Thoracic aorta (tissue), 2 donors: ENCODE results near the gene TBC1D1. TPM values are rescaled to one million over a fixed set of nuclear protein-coding genes. Genes with fewer than 3 reads are reported as not detected.

Experiments used
- ATAC-seq: fragments of 150-250 bp; one replicate; pipeline ENCODE4 v1.8.0; 2017; ENCODE audit warnings: low read depth; ENCODE audit not compliant: insufficient number of reproducible peaks, low FRiP score
- DNase-seq: peaks from one replicate; pipeline ENCODE4 v3.0.0-alpha.2; 2020; ENCODE audit warnings: low spot score
- H3K27ac ChIP-seq, 2 donors: fragments of 200-600 bp; sonication (generic); 1 replicate in 1 of 2; 2 replicates in 1 of 2; pipeline ENCODE4 v1.5.1; 2016; ENCODE audit warnings: mild to moderate bottlenecking in 2 of 2, moderate library complexity in 2 of 2
- H3K27me3 ChIP-seq: fragments of 200-600 bp; sonication (generic); replicated peaks from 2 replicates; pipeline ENCODE4 v1.6.0; 2016; ENCODE audit warnings: mild to moderate bottlenecking; ENCODE audit not compliant: insufficient read depth
- H3K36me3 ChIP-seq: fragments of 200-600 bp; sonication (generic); one replicate; pipeline ENCODE4 v1.5.1; 2016
- H3K4me1 ChIP-seq, 2 donors: fragments of 200-600 bp; sonication (generic); 1 replicate in 1 of 2; 2 replicates in 1 of 2; pipeline versions ENCODE4 v1.5.1 to v1.6.0; 2016; ENCODE audit warnings: low read depth in 2 of 2, mild to moderate bottlenecking in 1 of 2; ENCODE audit not compliant: control insufficient read depth in 1 of 2
- H3K4me3 ChIP-seq: fragments of 200-600 bp; sonication (generic); 2 replicates; pipeline ENCODE4 v1.5.1; 2016; ENCODE audit warnings: mild to moderate bottlenecking
- H3K9me3 ChIP-seq: fragments of 200-600 bp; sonication (generic); 2 replicates; pipeline ENCODE4 v1.5.1; 2016
- total RNA-seq, 2 donors: library from RNA; depleted of rRNA; stranded (reverse); fragments of >200 nt; gene quantifications; one replicate each; pipeline versions ENCODE4 v1.1.0 to v1.2.3, GENCODE V29; 2016
- TF ChIP-seq, protein P1 (sequence below): fragments of 200-600 bp; sonication (generic); IDR thresholded peaks from one replicate; pipeline ENCODE4 v1.5.1; 2019; ENCODE audit warnings: antibody characterized with exemption

Gene TBC1D1
- total RNA-seq, 2 donors from 2014 or later = 152 to 206 TPM

DNA sequence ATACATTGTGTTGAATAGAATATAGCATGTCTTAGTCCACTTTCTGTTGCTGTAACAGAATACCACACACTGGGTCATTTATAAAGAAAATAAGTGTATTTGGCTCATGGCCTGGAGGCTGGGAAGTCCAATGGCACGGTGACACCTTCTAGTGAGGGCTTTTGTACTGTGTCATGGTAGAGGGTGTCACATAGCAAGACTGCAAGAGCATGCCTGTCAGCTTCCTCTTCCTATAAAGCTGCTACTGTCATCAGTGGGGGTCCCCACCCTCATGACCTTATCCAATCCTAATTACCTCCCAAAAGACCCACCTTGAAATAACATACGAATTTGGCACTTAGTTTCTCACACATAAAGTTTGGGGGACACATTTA, 262.5 kb downstream of the TBC1D1 start:
- H3K27ac ChIP-seq = no peak overlapping the region
- DNase-seq (no peak), ATAC-seq (no peak)
- no peaks in the 10 kb centered on the region for H3K36me3 ChIP-seq
- H3K4me1 ChIP-seq = peaks cover 8 to 26% of the 10 kb centered on the region in 2 donors
- TF ChIP-seq, protein P1, sequence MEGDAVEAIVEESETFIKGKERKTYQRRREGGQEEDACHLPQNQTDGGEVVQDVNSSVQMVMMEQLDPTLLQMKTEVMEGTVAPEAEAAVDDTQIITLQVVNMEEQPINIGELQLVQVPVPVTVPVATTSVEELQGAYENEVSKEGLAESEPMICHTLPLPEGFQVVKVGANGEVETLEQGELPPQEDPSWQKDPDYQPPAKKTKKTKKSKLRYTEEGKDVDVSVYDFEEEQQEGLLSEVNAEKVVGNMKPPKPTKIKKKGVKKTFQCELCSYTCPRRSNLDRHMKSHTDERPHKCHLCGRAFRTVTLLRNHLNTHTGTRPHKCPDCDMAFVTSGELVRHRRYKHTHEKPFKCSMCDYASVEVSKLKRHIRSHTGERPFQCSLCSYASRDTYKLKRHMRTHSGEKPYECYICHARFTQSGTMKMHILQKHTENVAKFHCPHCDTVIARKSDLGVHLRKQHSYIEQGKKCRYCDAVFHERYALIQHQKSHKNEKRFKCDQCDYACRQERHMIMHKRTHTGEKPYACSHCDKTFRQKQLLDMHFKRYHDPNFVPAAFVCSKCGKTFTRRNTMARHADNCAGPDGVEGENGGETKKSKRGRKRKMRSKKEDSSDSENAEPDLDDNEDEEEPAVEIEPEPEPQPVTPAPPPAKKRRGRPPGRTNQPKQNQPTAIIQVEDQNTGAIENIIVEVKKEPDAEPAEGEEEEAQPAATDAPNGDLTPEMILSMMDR = no peak
- no peaks in the 10 kb centered on the region for H3K27me3 ChIP-seq
- H3K9me3 ChIP-seq = no peaks in the 10 kb centered on the region
- no peak overlapping the region for H3K4me3 ChIP-seq

GRCh38 chr4:38154252-38154651, 263.4 kb downstream of the TBC1D1 start:
- no peaks in the 10 kb centered on the region for H3K9me3 ChIP-seq
- H3K27me3 ChIP-seq = no peaks in the 10 kb centered on the region
- ATAC-seq = no peak
- peaks cover 8 to 26% of the 10 kb centered on the region in 2 donors for H3K4me1 ChIP-seq
- no peak for DNase-seq
- H3K27ac ChIP-seq = no peak overlapping the region
- H3K4me3 ChIP-seq = no peak overlapping the region
- TF ChIP-seq, protein P1 = no peak
- no peaks in the 10 kb centered on the region for H3K36me3 ChIP-seq

- ATAC-seq (no peak), DNase-seq (no peak)
- TF ChIP-seq, protein P1 = no peak
- no peaks in the 10 kb centered on the region for H3K36me3 ChIP-seq
- H3K9me3 ChIP-seq = no peaks in the 10 kb centered on the region
- peaks cover 8 to 19% of the 10 kb centered on the region in 2 donors for H3K4me1 ChIP-seq
- H3K27me3 ChIP-seq = no peaks in the 10 kb centered on the region
- no peak overlapping the region for H3K4me3 ChIP-seq
- no peak overlapping the region for H3K27ac ChIP-seq
These were observed 264.1 kb downstream of the TBC1D1 start for GRCh38 chr4:38154681-38155588.

GRCh38 chr4:38155589-38156294, 264.9 kb downstream of the TBC1D1 start:
- TF ChIP-seq, protein P1 = no peak
- peaks cover 10 to 18% of the 10 kb centered on the region in 2 donors for H3K4me1 ChIP-seq
- no peak overlapping the region for H3K4me3 ChIP-seq
- DNase-seq = no peak
- no peak for ATAC-seq
- H3K9me3 ChIP-seq = no peaks in the 10 kb centered on the region
- H3K27ac ChIP-seq = no peak overlapping the region
- no peaks in the 10 kb centered on the region for H3K36me3 ChIP-seq
- no peaks in the 10 kb centered on the region for H3K27me3 ChIP-seq

DNA sequence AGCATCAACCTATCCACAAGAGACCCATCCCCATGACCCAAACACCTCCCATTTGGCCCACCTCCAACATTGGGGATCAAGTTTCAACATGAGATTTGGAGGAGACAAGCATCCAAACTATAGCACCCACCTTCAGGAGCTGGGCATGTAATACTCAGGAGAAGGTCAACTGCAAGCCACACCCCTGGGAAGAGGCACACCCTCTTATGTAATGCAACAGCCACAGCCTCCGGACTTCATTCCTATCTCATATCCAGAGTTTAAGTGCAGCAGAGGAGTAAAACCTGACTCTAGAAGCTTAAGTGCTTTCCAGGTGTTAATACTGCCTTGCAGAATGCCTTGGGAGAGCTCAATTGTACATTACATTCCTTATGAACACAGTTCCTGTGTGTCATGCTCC, 266.7 kb downstream of the TBC1D1 start:
- H3K27ac ChIP-seq = no peak overlapping the region
- no peak overlapping the region for H3K4me3 ChIP-seq
- peaks cover 11 to 17% of the 10 kb centered on the region in 2 donors for H3K4me1 ChIP-seq
- no peaks in the 10 kb centered on the region for H3K9me3 ChIP-seq
- H3K27me3 ChIP-seq = no peaks in the 10 kb centered on the region
- no peak for DNase-seq
- TF ChIP-seq, protein P1 = no peak
- no peaks in the 10 kb centered on the region for H3K36me3 ChIP-seq
- ATAC-seq = no peak
